Head of caudate nucleus (tissue), 42 donors: ENCODE measurements around the gene TM2D3.
A peak's percentile ranks its signal among the peaks of the same experiment; 100 is the strongest.
"Not testable (repeated sequence)": the region's sequence is repeated elsewhere in the genome, so short reads cannot be mapped to it uniquely, and the experiment has no call there.

Experiments used
- DNase-seq, 42 donors: peaks; one replicate each; pipeline versions ENCODE4 v3.0.0 to v3.0.0-alpha.2; 2020 to 2021; ENCODE audit warnings: mixed read lengths in 7 of 42
- intact Hi-C: fragments of 100-400 bp; cut with DNase I; formaldehyde crosslinking; loops from one replicate; pipeline ENCODE4 v1.15.0; 2022

Gene TM2D3

GRCh38 chr15:101635944-101636727 lies 16.0 kb downstream of the TM2D3 start:
- intact Hi-C loops = no loop called here
- peak in 1 of 42 donors; percentile 22 for DNase-seq

- DNase-seq = peak in 2 of 42 donors; percentile 17 to 21
- intact Hi-C loops = no loop called here
These were observed 18.8 kb downstream of the TM2D3 start for GRCh38 chr15:101633356-101633755.

- DNase-seq, intact Hi-C loops: not testable (repeated sequence)
These were observed 25.5 kb downstream of the TM2D3 start for GRCh38 chr15:101626729-101627128.

DNA sequence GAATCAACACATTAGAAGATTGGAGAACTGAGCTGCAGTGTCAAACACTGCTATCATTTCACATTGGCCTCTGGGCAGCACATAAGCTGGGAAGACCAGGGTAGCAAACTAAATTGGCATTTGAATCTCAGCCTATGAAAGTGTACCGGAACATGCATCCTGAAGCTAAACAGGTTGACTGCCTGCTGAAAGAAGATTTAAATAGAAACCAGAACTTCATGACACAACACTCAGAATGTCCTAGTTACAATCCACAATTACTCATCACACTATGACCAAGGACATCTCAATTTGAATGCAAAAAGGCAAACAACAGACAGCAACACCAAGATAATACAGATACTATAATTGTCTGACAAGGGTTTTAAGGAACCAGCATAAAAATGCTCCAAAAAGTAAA lies 26.2 kb downstream of the TM2D3 start:
- intact Hi-C loops = no loop called here
- DNase-seq = no peak

DNA sequence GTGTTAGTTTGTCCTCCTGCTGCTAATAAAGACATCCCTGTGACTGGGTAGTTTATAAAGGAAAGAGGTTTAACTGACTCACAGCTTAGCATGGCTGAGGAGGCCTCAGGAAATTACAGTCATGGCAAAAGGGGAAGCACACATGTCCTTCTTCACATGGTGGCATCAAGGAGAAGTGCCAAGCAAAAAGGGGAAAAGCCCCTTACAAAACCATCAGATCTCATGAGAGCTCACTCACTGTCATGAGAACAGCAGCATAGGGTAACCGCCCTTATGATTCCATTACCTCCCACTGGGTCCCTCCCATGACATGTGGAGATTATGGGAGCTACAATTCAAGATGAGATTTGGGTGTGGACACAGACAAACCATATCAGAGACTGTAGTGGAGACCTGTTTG lies 27.0 kb downstream of the TM2D3 start:
- no peak for DNase-seq
- intact Hi-C loops = no loop called here

DNA sequence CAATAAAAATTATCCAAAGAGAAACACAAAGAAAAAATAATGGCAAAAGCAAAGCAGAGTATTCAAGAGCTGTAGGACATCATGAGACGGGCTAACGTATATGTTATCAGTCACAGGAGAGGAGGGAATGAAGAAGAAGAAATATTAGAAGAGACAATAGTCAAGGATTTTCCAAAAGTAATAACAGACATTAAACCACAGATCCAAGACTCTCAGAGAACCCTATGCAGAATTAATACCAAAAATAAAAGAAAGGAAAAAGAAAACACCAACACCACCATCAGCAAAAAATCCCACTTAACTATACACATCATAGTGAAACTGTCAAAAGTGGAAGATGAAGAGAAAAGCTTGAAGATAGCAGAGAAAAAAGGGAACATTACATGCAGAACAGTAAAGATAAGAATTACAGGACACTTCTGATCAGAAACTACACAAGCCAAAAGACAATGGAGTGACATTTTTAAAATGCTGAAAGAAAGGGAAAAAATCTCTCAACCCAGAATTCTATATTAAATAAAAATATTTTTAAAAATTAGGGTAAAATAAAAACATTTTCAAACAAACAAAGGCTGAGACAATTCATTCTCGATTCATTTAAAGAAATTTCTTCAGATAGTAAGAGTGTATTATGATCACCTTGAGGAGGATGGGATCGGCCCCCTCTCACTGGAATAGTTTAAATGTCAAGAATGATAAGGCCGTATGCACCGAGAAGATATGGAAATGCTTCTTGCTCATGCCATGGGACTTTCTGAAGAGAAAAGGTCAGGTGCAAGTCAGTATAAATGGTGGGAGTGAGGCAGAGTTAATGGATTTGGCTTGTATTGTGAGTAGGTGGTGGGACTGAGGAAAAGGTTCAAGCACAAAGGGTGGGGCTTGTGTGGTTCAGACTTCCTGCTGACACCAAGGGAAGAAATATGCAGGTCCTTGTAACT lies 28.5 kb downstream of the TM2D3 start:
- no peak for DNase-seq
- intact Hi-C loops = no loop called here

DNA sequence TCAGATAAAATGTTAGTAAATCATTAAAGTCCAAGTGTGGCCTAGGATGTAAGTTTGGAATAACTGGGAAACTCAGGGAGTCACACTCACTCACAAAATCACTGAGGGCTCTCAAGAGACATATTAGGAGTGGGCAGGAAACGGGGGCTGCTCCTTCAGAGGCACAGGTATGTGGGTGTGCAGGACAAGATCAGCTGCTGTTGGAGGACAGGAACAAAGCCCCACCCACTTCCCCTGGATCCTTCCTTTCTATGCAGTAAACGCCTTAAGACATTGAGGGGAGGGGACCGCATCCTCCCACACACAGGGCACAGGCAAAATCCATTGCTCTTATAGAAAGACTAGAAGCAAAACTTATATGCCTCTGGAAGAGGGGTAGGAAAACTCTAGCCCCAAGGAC lies 30.2 kb downstream of the TM2D3 start:
- no peak for DNase-seq
- intact Hi-C loops = no loop called here

DNA sequence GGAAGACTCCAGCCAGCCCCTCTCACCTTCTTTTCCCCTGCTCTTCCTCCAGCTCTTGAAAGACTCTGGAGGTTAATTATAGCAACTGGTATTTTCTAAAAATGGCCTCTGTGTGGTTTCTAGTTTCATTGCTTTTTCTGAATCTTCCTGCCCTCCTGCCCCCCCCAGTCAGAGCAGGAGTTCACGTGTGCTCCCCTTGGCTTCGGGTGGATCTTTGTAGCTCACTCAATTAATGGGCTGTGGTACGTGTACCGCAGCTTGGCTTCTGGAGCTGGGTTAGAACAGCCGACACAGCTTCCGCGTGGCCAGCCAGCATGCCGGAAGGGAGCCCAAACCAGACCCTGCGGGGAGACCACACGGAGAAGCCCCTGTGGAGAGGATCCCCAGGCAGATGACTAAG lies 31.5 kb downstream of the TM2D3 start:
- intact Hi-C loops = no loop called here
- no peak for DNase-seq

GRCh38 chr15:101619615-101619865 lies 32.6 kb downstream of the TM2D3 start:
- DNase-seq = no peak
- intact Hi-C loops = no loop called here

- no peak for DNase-seq
- intact Hi-C loops = no loop called here
These were observed 33.1 kb downstream of the TM2D3 start for GRCh38 chr15:101618851-101619614.

GRCh38 chr15:101618076-101618475 lies 34.1 kb downstream of the TM2D3 start:
- intact Hi-C loops = no loop called here
- DNase-seq = no peak

DNA sequence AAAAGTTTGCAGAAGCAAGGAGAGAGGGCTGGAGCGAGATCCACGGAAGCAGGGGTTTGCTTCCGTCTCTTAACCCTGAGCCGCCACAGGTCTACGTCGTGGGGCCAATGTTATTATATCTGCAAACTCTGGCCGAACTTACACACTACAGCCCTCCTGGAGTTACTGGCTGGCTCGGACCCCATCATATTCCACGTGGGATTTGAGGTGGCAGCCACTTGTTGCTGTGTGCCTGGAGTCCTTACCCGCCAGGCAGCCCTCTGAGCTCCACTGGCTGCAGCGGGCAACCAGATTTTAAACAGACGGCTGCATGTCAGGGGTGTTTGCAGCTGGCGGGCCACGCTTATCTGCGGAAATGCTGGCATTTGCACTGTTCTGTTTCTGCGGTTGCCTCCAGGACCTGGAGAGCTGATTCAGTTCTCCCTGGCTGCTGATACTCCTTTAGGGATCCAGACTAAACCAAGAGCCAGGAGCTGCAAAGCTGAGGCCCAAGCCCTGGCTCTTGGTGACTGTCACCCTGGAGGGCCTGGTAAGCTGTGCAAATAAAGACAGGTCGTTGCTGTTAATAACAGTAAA lies 34.7 kb downstream of the TM2D3 start:
- intact Hi-C loops = no loop called here
- DNase-seq = no peak

GRCh38 chr15:101615986-101616848 lies 36.0 kb downstream of the TM2D3 start:
- intact Hi-C loops = no loop called here

DNA sequence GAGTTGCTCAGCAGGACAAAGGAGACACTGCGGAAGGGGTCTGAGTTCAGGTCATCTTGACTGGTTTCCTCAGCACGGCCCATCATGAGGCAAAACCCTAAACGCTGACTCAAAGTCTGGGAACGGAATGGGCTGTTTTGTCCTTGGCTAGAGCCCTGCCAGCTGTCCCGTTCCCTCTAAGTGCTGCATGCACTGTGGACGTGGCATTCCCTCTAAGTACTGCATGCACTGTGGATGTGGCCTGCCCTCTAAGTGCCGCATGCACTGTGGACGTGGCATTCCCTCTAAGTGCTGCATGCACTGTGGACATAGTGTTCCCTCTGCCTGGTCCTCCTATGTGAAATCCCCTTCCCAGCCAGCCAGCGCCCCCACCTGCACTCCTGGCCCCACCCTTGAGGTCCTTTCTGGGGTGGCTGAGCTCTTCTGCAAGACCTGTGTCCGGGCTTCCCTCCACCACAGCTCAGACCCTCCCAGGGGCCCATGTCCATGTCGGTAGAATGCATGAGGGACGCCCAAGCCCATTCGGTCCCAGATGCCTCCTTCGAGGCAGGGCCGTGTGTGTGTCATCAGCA lies 36.7 kb downstream of the TM2D3 start:
- DNase-seq = no peak
- intact Hi-C loops = no loop called here

More at GRCh38 chr15:101615986-101616848, 36.0 kb downstream of the TM2D3 start:
- peak in 12 of 42 donors; percentile 16 to 61 (median 42) for DNase-seq

DNA sequence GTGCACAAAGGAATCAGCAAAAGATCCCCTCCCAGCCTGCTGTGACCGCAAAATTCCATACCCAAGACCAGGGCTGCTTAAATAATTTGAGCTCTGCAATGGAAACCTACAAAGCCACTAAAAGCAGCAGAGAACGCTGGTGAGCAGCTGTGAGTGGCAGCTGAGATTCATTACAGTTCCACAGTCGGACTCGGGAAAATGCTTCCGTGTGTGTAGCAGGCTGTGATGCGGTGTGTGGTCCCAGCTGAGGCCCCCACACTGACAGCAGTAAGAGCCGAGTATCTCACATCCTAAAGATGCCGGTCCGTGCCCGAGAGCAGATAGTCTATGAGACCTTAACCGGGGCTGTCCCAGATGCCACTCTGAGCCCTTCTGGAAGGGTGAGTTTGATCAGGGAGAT lies 37.4 kb downstream of the TM2D3 start:
- intact Hi-C loops = no loop called here
- DNase-seq = no peak

DNA sequence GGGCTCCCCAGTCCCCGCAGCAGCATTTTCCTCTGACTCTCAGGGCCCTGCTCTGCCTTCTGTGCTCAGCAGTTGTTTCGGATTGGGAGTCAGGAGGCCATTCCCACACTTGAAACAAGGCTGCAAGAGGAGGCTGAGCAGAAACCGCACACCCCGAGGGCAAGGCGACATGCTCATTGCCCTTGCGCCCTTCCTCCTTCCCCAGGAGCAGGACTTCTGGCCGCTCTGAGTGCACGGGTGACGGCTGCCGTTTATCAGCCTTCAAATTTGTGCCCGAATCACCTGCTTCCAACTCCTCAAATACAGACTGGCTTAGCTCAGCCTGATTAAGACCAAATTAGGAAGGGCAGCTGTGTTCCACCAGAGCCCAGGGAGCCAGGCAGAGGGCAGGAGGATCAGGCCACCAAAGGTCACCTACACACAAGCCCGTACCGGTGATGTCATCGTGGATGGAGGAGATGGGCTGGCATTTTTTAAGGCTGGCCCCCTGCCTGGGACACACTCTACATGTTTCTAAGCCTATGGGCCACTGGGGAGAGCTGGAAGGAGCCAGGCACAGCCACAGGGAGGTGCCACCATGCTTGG lies 38.1 kb downstream of the TM2D3 start:
- intact Hi-C loops = no loop called here
- no peak for DNase-seq

DNA sequence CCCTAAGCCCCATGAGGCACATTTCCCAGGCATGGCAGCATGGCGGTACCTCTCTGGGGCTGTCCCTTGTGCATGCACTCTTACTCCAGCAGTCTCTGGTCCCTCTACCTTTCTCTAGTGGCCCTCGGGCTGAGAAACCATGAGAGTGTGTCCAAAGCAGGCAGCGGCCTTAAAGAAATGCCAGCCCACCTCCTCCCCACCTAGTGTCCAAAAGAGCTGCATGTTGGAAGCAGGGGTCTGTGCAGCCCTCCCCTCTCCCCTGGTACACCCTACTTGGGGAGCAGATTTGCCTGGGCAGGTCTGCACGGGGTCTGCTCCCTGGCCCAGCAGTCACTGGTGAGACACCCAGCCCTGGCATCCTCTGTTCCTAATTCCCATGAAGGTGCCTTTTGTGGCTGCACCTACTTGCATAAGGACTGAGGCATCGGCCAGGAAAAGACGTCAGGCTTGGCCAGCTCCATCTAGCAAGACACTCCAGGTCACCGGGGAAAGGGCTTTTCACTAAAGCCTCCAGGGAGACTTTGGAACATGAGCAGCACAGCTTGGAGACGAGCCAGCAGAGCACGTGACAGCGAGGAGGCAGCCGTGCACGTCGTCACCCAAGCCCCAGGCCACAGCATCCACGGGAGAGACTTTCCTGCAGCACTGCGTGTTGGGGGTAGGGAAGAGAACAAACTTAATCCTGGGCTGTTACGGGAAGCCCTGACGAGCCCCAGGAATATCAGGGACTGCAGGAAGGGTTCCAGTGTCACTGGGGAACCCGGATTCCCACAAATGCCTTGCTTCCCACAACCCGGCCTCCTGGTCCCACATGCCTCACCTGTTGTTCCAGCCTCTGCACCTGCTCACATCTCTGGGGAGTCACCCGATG lies 38.8 kb downstream of the TM2D3 start:
- intact Hi-C loops = no loop called here
- peak; percentile 17 to 82 (median 58) for DNase-seq
